Lower leg skin (tissue), 3 donors: ENCODE results near the gene CCNK.

ENCODE experiments used
- POLR2A ChIP-seq, 2 donors: fragments of 450-650 bp; IDR thresholded peaks; one replicate each; pipeline ENCODE4 v1.6.1; 2016 to 2017; ENCODE audit warnings: antibody characterized with exemption in 2 of 2, mild to moderate bottlenecking in 1 of 2, moderate library complexity in 1 of 2
- TF ChIP-seq, protein P1 (sequence below), 3 donors: fragments of 450-650 bp; IDR thresholded peaks; one replicate each; pipeline ENCODE4 v1.5.1; 2016; ENCODE audit warnings: antibody characterized with exemption in 3 of 3, mild to moderate bottlenecking in 3 of 3, moderate library complexity in 2 of 3

- no peak for TF ChIP-seq POLR2A (IDR thresholded peaks at IDR 0.05)
- TF ChIP-seq, protein P1, sequence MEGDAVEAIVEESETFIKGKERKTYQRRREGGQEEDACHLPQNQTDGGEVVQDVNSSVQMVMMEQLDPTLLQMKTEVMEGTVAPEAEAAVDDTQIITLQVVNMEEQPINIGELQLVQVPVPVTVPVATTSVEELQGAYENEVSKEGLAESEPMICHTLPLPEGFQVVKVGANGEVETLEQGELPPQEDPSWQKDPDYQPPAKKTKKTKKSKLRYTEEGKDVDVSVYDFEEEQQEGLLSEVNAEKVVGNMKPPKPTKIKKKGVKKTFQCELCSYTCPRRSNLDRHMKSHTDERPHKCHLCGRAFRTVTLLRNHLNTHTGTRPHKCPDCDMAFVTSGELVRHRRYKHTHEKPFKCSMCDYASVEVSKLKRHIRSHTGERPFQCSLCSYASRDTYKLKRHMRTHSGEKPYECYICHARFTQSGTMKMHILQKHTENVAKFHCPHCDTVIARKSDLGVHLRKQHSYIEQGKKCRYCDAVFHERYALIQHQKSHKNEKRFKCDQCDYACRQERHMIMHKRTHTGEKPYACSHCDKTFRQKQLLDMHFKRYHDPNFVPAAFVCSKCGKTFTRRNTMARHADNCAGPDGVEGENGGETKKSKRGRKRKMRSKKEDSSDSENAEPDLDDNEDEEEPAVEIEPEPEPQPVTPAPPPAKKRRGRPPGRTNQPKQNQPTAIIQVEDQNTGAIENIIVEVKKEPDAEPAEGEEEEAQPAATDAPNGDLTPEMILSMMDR (IDR thresholded peaks at IDR 0.05): no peak
These were observed 69.3 kb downstream of the CCNK start for GRCh38 chr14:99550387-99550992.
